LoVo (cell line): ENCODE measurements around the gene MAP3K10.
"Not testable (repeated sequence)": the region's sequence is repeated elsewhere in the genome, so short reads cannot be mapped to it uniquely, and the experiment has no call there.

Experiments used
- DNase-seq: peaks from one replicate; pipeline ENCODE4 v3.0.0-alpha.2; 2016; ENCODE audit warnings: low spot score

The MAP3K10 gene

DNA sequence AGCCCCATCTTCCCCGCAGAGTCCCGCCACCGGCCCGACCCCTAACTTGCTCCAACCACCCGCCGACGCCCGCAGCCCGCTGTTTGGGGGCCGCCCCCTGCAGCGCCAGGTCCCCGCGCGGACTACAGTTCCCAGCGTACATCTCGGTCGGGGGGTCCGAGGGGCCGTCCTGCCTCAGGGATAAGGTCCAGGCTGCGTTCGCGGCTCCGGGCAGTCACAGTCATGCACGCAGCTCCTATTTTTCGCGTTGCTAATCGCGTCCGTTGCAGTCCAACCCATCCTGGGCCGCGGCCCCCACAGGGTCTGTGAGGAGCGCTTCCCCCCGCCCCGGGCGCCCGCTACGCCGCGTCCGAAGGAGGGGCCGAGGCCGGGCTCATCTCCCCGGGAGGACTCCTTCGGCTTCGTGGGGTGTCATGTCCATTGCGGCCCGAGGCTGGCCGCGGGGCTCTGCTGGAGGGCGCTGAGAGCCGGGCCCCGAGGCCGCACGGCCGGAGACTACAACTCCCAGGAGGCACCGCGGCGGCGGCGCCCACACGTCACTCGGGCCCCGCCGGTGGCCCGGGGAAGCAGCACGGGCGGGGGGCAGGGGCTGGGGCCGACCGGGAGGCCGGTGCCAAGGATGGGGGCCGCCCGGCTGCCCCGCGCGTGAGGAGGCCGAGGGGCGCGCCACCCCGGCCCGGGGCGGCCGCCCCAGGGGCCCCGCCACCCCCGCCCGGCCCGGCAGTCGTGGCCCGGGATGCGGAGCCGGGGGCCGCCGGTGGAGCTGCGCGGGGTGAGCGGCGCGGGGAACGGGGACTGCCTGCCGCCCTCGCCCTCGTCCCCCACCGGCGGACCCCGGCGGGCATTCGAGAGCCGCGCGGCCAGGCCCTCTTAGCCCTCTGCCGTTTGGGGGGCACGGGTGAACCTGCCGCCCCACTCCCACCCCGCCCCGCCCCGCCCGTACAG, at the start of gene MAP3K10:
TSS of gene MAP3K10 (plus strand) at position 536 of the 945 bp plus-strand sequence. CDS start 606 bp downstream, outside the sequence.
- DNase-seq: peak; percentile 76

DNA sequence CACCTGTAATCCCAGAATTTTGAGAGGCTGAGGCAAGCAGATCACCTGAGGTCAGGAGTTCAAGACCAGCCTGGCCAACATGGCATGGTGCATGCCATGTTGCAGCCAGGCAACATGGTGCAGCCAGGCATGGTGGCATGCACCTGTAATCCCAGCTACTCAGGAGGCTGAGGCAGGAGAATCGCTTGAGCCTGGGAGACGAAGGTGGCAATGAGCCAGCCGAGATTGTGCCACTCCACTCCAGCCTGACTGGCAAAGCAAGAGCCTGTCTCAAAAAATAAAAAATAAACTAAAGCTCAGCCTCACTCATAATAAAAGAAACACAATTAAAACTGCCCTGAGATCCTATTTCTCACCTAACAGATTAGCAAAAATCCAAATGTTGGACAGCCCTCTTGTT, 49.7 kb upstream of the MAP3K10 start:
- DNase-seq: no peak

DNA sequence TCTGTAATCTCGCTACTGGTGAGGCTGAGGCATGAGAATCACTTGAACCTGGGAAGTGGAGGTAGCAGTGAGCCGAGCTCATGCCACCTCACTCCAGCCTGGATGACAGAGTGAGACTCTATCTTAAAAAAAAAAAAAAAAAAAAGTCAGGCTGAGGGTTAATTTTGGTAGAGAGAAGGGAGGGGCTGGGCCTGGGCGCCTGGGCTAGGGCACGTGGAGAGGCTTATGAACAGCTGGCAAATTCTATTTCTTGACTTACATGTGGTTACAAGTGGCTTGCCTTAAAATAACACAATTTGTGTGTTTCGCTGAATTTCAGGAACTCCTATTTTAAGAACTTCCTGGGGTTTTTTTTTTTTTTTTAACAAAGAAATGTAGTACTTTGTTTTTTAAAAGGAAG, 47.6 kb upstream of the MAP3K10 start:
- no peak for DNase-seq

DNA sequence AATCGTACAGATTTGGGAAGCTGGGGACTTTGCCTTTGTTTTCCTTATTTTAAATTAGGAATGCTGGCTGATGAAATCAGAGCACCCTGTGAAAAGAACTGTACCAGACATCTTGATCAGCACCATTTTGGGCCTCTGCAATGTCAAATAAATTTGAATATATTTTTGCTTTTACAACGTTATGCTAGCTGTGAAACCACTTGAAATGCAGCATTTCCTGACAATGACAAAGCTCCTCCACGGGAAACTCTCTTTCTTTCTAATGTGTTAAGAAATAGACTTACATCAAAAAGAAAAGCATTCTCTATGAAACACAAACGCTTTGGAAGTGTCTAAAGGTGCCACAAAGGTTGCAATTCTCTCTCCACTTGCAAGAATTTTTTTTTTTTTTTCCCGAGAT, 47.1 kb upstream of the MAP3K10 start:
- no peak for DNase-seq

DNA sequence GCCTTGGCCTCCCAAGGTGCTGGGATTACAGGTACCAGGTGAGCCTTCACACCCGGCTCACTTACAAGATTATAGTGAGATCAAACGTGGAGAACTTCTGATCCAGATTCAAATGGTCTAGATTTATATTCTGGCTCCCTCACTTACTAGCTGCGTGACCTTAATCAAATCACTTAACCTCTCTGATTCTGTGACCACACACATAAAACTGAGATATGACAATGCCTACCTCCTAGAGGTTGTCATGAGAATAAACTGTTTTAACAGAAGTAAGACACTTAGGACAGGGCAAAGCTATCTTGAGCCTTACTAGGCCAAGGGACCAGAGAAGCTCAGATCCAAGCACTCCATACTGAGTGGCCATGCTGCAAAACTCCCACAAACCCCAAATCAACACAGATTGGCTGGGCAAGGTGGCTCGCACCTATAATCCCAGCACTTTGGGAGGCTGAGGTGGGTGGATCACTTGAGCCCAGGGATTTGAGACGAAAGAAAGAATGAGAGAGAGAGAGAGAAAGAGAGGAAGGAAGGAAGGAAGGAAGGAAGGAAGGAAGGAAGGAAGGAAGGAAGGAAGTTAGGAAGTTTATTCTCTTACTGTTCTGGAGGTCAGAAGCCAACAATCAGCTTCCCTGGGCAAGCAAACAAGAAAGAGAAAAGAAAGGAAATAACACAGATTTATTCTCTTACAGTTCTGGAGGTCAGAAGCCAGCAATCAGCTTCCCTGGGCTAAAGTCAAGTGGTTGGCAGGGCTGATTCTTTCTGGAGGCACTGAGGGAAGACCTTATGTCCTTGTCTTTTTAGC, 46.1 kb upstream of the MAP3K10 start:
- no peak for DNase-seq

DNA sequence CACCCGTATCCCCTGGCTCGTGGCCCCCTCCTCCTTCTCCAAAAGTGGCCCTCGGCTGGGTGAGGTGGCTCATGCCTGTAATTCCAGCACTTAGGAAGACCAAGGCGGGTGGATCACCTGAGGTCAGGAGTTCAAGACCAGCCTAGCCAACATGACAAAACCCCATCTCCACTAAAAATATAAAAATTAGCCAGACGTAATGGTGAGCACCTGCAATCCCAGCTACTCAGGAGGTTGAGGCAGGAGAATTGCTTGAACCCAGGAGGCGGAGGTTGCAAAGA, 45.5 kb upstream of the MAP3K10 start:
- DNase-seq: not testable (repeated sequence)

DNA sequence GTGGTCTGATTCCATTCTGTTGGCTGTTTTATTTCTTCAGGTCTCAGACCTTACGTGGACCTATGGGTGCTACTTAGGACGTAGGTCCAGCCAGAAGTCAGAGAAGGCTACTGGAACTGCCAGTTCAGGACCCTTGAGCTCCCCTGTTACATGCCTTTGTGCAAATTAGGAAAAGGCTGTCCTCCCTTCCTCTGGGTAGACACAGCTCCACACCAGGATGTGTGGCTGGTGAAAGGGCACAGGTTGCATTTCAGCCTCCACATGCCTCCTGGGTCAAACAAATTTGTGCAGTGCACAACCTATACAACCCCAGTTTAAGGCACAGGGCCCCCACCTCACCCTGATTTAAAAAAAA, 43.9 kb upstream of the MAP3K10 start:
- DNase-seq: peak; percentile 1

DNA sequence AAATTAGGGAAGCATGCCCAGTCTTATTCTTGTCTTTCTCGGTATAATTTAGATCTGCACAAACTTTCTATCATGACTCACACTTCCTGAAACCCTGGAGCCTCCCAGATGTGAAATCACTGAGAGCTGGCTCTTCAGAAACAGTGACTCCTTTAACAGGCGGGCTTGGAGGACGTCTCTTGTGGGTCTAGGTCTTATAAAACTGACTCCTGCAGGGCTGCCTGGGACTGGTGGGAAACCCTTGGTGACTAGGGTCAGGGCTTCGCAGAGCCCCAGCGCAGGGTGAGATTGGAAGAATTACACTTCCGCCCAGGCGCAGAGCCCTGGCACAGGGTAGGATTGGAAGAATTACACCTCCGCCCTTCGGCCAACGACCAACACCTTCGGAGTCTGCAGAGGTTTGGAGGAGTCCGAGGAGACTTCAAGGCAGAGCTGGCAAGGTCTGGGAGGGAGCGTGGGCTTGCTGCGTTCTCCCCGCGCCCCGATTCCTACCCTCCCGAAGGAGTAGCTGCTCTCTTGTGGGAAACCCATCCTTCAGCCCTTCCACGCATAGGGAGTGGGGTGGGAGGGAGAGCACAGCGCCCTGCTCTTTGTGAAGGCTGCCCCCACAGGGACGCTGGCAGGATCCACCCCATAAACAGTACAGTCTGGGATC, 43.4 kb upstream of the MAP3K10 start:
- peak; percentile 50 for DNase-seq

DNA sequence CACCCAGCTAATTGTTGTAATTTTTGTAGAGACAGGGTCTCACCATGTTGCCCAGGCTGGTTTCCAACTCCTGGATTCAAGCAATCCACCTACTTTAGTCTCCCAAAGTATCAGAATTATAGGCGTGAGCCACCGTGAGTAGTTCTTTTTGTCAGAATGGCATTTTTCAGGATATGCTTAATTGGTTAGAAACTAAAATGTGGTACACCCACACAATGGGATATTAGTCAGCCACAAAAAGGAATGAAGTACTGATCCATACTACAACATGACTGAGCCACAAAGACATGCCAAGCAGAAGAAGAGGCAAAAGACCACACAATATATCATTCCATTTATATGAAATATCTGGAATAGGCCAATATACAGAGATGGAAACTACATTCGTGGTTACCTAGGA, 41.7 kb upstream of the MAP3K10 start:
- DNase-seq: no peak

DNA sequence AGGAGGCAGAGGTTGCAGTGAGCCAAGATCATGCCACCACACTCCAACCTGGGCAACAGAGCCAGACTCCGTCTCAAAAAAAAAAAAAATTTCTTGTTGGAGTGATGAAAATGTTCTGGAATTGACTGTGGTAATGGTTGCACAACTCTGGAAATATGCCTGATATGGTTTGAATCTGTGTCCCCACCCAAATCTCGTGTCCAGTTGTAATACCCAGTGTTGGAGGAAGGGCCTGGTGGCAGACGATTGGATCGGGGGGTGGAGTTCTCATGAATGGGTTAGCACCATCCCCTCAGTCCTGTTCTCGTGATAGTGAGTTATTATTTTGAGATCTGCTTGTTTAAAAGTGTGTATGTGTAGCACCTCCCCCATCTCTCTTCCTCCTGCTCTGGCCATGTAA, 41.1 kb upstream of the MAP3K10 start:
- DNase-seq: no peak

DNA sequence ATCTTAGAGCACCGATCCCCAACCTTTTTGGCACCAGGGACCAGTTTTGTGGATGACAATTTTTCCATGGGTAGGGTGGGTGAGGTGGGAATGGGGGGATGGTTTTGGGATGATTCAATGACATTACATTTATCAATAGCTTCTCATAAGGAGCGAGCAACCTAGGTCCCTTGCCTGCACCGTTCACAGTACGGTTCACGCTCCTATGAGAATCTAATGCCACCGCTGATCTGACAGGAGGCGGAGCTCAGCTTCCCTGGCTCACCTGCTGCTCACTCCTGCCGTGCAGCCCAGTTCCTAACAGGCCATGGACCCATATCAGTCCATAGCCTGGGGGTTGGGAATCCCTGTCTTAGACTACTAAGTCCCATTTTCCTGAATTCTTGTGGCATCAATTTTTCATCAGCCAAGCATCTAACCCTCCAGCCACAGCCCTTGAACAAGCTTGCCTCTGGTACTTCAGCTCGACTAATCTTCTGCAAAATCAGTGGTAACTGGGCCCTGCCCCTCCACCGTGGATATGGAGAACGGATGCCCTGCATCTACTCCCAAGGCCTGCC, 37.0 kb upstream of the MAP3K10 start:
- no peak for DNase-seq

DNA sequence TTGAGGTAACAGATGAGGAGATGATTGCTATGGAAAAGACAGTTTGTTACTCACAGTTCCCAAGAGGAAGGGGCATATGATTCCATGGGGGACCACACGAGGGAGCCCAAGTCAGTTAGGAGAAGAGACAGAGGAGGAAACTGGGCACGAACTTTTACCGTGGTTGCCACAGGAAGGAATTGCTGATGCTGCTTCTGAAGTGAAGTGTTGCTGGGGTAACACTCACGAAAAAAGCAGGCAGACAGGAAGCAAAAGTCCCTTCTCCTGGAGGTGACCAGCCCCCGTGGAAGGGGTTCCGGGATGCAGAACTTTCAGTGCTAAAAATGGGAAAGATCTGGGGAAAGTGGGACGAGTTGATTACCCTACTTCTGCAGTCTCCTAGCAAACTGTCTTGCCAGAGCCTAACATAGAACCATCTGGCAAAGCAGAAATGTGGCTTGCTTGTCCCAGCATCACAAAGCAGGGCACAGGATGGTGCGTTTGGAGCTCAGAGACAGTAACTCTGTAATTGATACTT, 35.4 kb upstream of the MAP3K10 start:
- DNase-seq: peak; percentile 35

DNA sequence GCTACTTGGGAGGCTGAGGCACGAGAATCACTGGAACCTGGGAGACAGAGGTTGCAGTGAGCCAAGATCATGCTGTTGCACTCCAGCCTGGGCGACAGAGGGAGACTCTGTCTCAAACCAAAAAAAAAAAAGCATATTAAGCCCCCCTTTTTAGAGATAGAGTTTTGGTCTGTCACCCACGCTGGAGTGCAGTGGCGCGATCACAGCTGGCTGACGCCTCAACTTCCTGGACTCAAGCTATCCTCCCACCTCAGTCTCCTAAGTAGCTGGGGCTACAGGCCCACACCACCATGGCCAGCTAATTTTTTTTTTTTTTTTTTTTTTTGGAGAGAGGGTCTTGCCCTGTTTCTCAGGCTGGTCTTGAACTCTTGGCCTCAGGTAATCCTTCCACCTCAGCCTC, 34.2 kb upstream of the MAP3K10 start:
- no peak for DNase-seq

DNA sequence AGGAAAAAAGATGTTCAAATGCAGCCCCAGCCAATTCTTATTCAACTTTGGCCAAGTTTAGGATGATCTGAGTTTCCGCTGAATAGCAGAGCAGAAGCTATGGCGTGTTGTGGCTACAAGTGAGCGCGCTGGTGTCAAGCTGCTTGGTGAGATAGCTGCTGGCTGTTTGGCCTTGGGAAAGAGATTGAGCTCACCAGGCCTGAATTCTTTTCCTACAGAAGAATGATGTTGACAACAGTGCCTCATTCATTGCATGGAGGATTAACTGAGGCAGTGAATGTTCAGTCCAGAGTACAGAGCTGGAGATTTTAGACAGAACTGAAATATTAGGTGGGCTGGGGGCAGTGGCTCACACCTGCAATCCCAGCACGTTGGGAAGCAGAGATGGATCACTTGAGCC, 31.5 kb upstream of the MAP3K10 start:
- no peak for DNase-seq

DNA sequence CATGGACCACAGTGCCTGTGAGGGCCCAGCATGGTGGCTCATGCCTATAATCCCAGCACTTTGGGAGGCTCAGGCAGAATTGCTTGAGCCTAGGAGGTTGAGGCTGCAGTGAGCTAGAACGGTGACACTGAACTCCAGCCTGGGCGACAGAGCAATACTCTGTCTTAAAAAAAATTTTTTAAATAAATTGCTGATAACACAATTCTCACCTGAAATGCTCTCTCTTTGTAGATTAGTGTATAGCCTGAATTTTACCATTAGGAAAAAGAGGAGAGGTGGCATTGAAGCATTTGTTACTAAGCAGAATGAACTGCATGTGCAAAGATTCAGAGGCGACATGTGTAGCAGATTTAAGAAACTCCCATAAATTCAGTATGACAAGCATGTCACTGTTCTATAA, 29.1 kb upstream of the MAP3K10 start:
- DNase-seq: no peak

DNA sequence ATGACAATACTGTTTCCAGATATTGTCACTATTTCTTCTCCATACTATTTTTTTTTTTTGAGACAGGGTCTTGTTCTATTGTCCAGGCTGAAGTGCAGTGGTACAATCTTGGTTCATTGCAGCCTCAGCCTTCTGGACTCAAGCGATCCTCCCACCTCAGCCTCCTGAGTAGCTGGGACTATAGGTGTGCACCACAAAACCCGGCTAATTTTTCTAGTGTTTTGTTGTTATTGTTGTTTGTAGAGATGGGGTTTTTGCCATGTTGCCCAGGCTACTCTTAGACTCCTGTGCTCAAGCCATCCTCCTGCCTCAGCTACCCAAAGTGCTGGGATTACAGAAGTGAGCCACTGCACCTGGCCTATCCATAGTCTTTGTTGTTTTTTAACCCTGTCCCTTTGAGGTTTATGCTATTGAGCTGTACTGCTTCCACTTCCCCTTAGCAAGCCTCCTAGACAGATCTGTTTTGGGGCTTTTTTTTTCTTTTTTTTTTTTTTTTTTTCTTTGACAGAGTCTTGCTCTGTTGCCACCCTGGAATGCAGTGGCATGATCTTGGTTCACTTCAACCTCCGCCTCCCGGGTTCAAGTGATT, 27.6 kb upstream of the MAP3K10 start:
- DNase-seq: no peak

DNA sequence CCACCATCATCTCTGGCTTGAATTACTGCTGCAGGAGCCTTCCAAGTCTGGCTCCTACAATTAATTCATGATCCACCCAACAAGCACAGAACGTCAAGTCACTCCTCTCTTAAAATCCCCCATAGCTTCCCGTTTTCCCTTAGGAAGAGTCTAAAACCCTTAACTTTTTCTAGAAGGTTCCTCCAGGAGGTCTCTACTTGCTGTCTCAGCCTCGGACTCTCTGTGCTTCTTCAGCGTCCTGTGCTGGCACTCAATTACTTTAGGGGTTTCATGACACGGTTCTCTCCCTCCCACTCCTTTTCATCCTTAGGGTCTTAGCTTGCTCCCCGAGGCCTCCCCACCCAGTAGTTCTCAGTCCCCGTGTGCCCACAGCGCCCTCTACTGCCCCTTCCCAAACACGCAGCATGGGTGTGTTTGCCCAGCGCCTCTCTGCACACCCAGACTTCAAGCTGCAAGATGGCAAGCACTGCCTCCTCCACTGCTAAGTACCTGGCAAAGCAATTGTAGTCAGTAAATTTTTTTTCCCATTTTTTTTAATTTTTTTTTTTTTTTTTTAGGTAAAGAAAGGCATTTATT, 25.8 kb upstream of the MAP3K10 start:
- DNase-seq: no peak

DNA sequence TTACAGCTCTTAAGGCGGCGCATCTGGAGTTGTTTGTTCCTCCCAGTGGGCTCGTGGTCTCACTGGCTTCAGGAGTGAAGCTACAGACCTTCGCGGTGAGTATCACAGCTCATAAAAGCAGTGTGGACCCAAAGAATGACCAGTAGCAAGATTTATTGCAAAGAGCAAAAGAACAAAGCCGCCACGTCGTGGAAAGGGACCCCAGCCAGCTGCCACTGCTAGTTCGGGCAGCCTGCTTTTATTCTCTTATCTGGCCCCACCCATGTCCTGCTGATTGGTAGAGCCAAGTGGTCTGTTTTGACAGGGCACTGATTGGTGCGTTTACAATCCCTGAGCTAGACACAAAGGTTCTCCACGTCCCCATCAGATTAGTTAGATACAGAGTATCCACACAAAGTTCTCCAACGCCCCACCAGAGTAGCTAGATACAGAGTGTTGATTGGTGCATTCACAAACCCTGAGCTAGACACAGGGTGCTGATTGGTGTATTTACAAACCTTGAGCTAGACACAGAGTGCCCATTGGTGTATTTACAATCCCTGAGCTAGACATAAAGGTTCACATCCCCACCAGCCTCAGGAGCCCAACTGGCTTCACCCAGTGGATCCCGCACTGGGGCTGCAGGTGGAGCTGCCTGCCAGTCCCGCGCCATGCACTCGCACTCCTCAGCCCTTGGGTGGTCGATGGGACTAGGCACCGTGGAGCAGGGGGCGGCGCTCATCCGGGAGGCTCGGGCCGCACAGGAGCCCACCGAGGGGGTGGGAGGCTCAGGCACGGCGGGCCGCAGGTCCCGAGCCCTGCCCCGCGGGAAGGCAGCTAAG, 21.5 kb upstream of the MAP3K10 start:
- DNase-seq: not testable (repeated sequence)

DNA sequence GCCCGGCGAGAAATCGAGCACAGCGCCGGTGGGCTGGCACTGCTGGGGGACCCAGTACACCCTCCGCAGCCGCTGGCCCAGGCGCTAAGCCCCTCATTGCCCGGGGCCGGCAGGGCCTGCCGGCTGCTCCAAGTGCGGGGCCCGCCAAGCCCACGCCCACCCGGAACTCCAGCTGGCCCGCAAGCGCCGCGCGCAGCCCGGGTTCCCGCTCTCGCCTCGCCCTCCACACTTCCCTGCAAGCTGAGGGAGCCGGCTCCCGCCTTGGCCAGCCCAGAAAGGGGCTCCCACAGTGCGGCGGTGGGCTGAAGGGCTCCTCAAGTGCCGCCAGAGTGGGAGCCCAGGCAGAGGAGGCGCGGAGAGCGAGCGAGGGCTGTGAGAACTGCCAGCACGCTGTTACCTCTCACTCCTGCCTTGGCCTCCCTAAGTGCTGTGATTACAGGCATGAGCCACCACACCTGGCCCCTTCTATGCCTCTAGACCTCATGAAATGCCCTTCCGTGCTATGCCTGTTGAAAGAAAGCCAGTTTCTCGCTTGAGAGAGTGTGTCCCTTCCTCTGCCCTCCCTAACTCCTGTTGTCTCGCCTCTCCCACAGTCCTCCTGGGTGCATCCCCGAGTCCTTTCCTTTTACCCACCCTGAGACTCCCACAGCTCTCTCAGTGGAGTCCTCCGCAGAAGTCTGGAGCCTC, 20.8 kb upstream of the MAP3K10 start:
- not testable (repeated sequence) for DNase-seq

DNA sequence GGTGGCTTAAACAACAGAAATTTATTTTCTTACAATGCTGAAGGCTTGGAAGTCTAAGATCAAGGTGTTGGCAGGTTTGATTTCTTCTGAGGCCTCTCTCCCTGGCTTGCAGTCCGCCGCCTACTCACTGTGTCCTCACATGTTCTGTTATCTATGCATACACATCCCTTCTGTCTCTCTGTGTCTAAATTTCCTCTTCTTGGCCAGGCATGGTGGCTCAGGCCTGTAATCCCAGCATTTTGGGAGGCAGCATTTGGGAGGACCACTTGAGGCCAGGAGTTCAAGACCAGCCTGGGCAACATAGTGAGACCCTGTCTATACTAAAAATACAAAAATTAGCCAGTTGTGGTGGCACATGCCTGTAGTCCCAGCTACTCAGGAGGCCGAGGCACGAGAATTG, 19.9 kb upstream of the MAP3K10 start:
- DNase-seq: not testable (repeated sequence)
